ENCODE measurements around the gene DPYSL4.

Gene DPYSL4

GRCh38 chr10:132223611-132224342 is 37.0 kb downstream of the DPYSL4 start:
- Histone ChIP-seq H3K4me1 (ENCODE audit: control insufficient read depth in 1 of 2, insufficient read depth in 2 of 2, low read length in 2 of 2) (no peaks in the 10 kb centered on the region), H4K8ac (ENCODE audit: low read depth, low read length) (no peak overlapping the region), H3K4me2 (ENCODE audit: low read length) (no peak overlapping the region), H2AFZ (ENCODE audit: insufficient read depth, low read length, poor library complexity) (no peak overlapping the region), H3K14ac (ENCODE audit: low read length) (no peak overlapping the region), H3K27me3 (ENCODE audit: insufficient read depth, low read length) (no peaks in the 10 kb centered on the region), H2BK120ac (ENCODE audit: insufficient read depth, low read length, poor library complexity) (no peak overlapping the region), H2BK12ac (ENCODE audit: low read length) (no peak overlapping the region), H3K4ac (ENCODE audit: low read depth, low read length) (no peak overlapping the region), H3K27ac (ENCODE audit: low read depth, low read length) (no peak overlapping the region), H4K12ac (ENCODE audit: low read depth, low read length) (no peak overlapping the region), H4K91ac (ENCODE audit: low read depth, low read length) (no peak overlapping the region), H3K18ac (ENCODE audit: low read length) (no peak overlapping the region), H3K4me3 (ENCODE audit: low read depth, low read length) (no peak overlapping the region), H2BK5ac (ENCODE audit: low read depth, low read length, poor library complexity) (no peak overlapping the region), H3K23ac (ENCODE audit: low read length) (no peak overlapping the region), H2AK5ac (ENCODE audit: low read length) (no peak overlapping the region), H3K79me2 (ENCODE audit: control insufficient read depth, insufficient read depth, low read length, poor library complexity) (no peaks in the 10 kb centered on the region), H3K9me3 (ENCODE audit: insufficient read depth, low read depth, low read length) (peaks cover 6% of the 10 kb centered on the region), H3K79me1 (ENCODE audit: low read length) (no peaks in the 10 kb centered on the region), H3K36me3 (ENCODE audit: control insufficient read depth in 1 of 2, insufficient read depth in 2 of 2, low read length in 2 of 2) (no peaks in the 10 kb centered on the region), H3K9ac (ENCODE audit: low read length) (no peak overlapping the region)
- WGBS (ENCODE audit: extremely low coverage, insufficient coverage, insufficient read length) = no CpG with 5 or more reads among the region's 23 CpGs
- no peak for DNase-seq

- Histone ChIP-seq H3K79me1 (ENCODE audit: low read length) (no peaks in the 10 kb centered on the region), H3K23ac (ENCODE audit: low read length) (no peak overlapping the region), H3K9ac (ENCODE audit: low read length) (no peak overlapping the region), H3K27ac (ENCODE audit: low read depth, low read length) (no peak overlapping the region), H4K12ac (ENCODE audit: low read depth, low read length) (no peak overlapping the region), H3K4ac (ENCODE audit: low read depth, low read length) (no peak overlapping the region), H3K36me3 (ENCODE audit: control insufficient read depth in 1 of 2, insufficient read depth in 2 of 2, low read length in 2 of 2) (no peaks in the 10 kb centered on the region), H2AK5ac (ENCODE audit: low read length) (no peak overlapping the region), H2AFZ (ENCODE audit: insufficient read depth, low read length, poor library complexity) (no peak overlapping the region), H2BK5ac (ENCODE audit: low read depth, low read length, poor library complexity) (no peak overlapping the region), H3K9me3 (ENCODE audit: insufficient read depth, low read depth, low read length) (peaks cover 4% of the 10 kb centered on the region), H3K4me1 (ENCODE audit: control insufficient read depth in 1 of 2, insufficient read depth in 2 of 2, low read length in 2 of 2) (no peaks in the 10 kb centered on the region), H2BK12ac (ENCODE audit: low read length) (no peak overlapping the region), H3K14ac (ENCODE audit: low read length) (no peak overlapping the region), H4K91ac (ENCODE audit: low read depth, low read length) (no peak overlapping the region), H3K4me3 (ENCODE audit: low read depth, low read length) (no peak overlapping the region), H3K4me2 (ENCODE audit: low read length) (no peak overlapping the region), H3K18ac (ENCODE audit: low read length) (no peak overlapping the region), H4K8ac (ENCODE audit: low read depth, low read length) (no peak overlapping the region), H3K79me2 (ENCODE audit: control insufficient read depth, insufficient read depth, low read length, poor library complexity) (no peaks in the 10 kb centered on the region), H3K27me3 (ENCODE audit: insufficient read depth, low read length) (no peaks in the 10 kb centered on the region), H2BK120ac (ENCODE audit: insufficient read depth, low read length, poor library complexity) (no peak overlapping the region)
- WGBS (ENCODE audit: extremely low coverage, insufficient coverage, insufficient read length) = no CpG with 5 or more reads among the region's 20 CpGs
- no peak for DNase-seq
Measured at GRCh38 chr10:132224343-132225072, 37.8 kb downstream of the DPYSL4 start.

GRCh38 chr10:132225073-132225848 is 38.5 kb downstream of the DPYSL4 start:
- Histone ChIP-seq H2AFZ (ENCODE audit: insufficient read depth, low read length, poor library complexity) (no peak overlapping the region), H3K4me2 (ENCODE audit: low read length) (no peak overlapping the region), H3K79me1 (ENCODE audit: low read length) (no peaks in the 10 kb centered on the region), H3K18ac (ENCODE audit: low read length) (no peak overlapping the region), H2BK5ac (ENCODE audit: low read depth, low read length, poor library complexity) (no peak overlapping the region), H3K9me3 (ENCODE audit: insufficient read depth, low read depth, low read length) (peaks cover 3% of the 10 kb centered on the region), H4K12ac (ENCODE audit: low read depth, low read length) (no peak overlapping the region), H3K27ac (ENCODE audit: low read depth, low read length) (no peak overlapping the region), H3K23ac (ENCODE audit: low read length) (no peak overlapping the region), H4K8ac (ENCODE audit: low read depth, low read length) (no peak overlapping the region), H3K4me3 (ENCODE audit: low read depth, low read length) (no peak overlapping the region), H3K14ac (ENCODE audit: low read length) (no peak overlapping the region), H3K36me3 (ENCODE audit: control insufficient read depth in 1 of 2, insufficient read depth in 2 of 2, low read length in 2 of 2) (no peaks in the 10 kb centered on the region), H2AK5ac (ENCODE audit: low read length) (no peak overlapping the region), H2BK120ac (ENCODE audit: insufficient read depth, low read length, poor library complexity) (no peak overlapping the region), H3K4ac (ENCODE audit: low read depth, low read length) (no peak overlapping the region), H3K4me1 (ENCODE audit: control insufficient read depth in 1 of 2, insufficient read depth in 2 of 2, low read length in 2 of 2) (no peaks in the 10 kb centered on the region), H3K9ac (ENCODE audit: low read length) (no peak overlapping the region), H3K79me2 (ENCODE audit: control insufficient read depth, insufficient read depth, low read length, poor library complexity) (no peaks in the 10 kb centered on the region), H2BK12ac (ENCODE audit: low read length) (no peak overlapping the region), H3K27me3 (ENCODE audit: insufficient read depth, low read length) (no peaks in the 10 kb centered on the region), H4K91ac (ENCODE audit: low read depth, low read length) (no peak overlapping the region)
- DNase-seq = no peak
- no CpG with 5 or more reads among the region's 25 CpGs for WGBS (ENCODE audit: extremely low coverage, insufficient coverage, insufficient read length)

GRCh38 chr10:132225849-132226205 is 39.1 kb downstream of the DPYSL4 start:
- Histone ChIP-seq H3K4me3 (ENCODE audit: low read depth, low read length) (no peak overlapping the region), H3K79me1 (ENCODE audit: low read length) (no peaks in the 10 kb centered on the region)

More at GRCh38 chr10:132225849-132226205, 39.1 kb downstream of the DPYSL4 start:
- H2BK5ac ChIP-seq (ENCODE audit: low read depth, low read length, poor library complexity) = no peak overlapping the region
- H3K4me2 ChIP-seq (ENCODE audit: low read length) = no peak overlapping the region
- no peak overlapping the region for H4K12ac ChIP-seq (ENCODE audit: low read depth, low read length)
- no peak overlapping the region for H3K27ac ChIP-seq (ENCODE audit: low read depth, low read length)
- no peak overlapping the region for H3K23ac ChIP-seq (ENCODE audit: low read length)
- H3K4ac ChIP-seq (ENCODE audit: low read depth, low read length) = no peak overlapping the region
- no peaks in the 10 kb centered on the region for H3K36me3 ChIP-seq (ENCODE audit: control insufficient read depth in 1 of 2, insufficient read depth in 2 of 2, low read length in 2 of 2)
- H4K8ac ChIP-seq (ENCODE audit: low read depth, low read length) = no peak overlapping the region
- H4K91ac ChIP-seq (ENCODE audit: low read depth, low read length) = no peak overlapping the region
- H2AFZ ChIP-seq (ENCODE audit: insufficient read depth, low read length, poor library complexity) = no peak overlapping the region
- no peak overlapping the region for H2BK120ac ChIP-seq (ENCODE audit: insufficient read depth, low read length, poor library complexity)
- no peak overlapping the region for H3K14ac ChIP-seq (ENCODE audit: low read length)
- H3K27me3 ChIP-seq (ENCODE audit: insufficient read depth, low read length) = no peaks in the 10 kb centered on the region
- no peak overlapping the region for H2AK5ac ChIP-seq (ENCODE audit: low read length)
- no peak for DNase-seq
- no peak overlapping the region for H2BK12ac ChIP-seq (ENCODE audit: low read length)
- H3K4me1 ChIP-seq (ENCODE audit: control insufficient read depth in 1 of 2, insufficient read depth in 2 of 2, low read length in 2 of 2) = no peaks in the 10 kb centered on the region
- H3K9ac ChIP-seq (ENCODE audit: low read length) = no peak overlapping the region
- no CpG with 5 or more reads among the region's 8 CpGs for WGBS (ENCODE audit: extremely low coverage, insufficient coverage, insufficient read length)
- peaks cover 3% of the 10 kb centered on the region for H3K9me3 ChIP-seq (ENCODE audit: insufficient read depth, low read depth, low read length)
- H3K79me2 ChIP-seq (ENCODE audit: control insufficient read depth, insufficient read depth, low read length, poor library complexity) = no peaks in the 10 kb centered on the region
- no peak overlapping the region for H3K18ac ChIP-seq (ENCODE audit: low read length)
